ENCODE data around the gene KLHDC3. TPM values are rescaled to one million over a fixed set of nuclear protein-coding genes. Genes with fewer than 3 reads are reported as not detected.

Gene KLHDC3
- total and polyA plus RNA-seq, 9 of the 15 experiments (the other 6 are each of a cell fraction or from before 2014, with no cell fraction given) = 4.5 to 171 (median 107) TPM

DNA sequence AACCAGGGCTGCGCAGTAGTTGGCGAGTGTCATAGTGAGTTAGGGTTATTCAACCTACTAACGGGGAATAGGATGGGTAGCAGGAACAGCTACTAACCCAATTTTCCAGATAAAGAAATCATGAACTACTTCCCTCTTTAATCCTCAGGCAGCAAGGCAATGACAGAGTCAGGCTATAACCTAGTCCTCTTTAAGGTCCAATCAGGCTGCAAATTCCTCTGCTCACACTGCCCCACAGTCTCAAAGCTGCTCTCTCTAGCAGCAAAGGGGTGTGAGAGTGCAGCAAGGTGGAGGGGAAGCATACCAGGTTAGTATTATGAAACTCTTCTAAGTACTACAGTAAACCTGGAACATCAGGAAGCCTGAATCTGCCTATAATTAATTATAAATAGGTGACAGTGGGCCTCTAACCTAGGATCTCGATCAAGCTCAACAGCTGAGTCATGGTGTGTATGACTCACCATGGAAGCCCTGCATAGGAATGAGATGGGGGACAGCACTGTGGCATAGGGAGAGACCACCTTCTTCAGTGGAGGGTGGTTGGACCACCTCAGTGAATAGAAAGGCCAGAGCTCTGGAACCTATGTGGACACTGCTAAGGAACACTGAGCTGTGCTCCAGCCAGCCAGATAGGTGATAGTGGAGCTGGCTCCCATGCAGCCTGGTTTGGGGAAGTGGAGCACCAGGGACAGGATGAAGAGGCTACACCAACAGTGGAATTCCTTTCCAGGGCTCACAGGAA, 43.0 kb upstream of the KLHDC3 start (continued):
- TF ChIP-seq, protein P1, sequence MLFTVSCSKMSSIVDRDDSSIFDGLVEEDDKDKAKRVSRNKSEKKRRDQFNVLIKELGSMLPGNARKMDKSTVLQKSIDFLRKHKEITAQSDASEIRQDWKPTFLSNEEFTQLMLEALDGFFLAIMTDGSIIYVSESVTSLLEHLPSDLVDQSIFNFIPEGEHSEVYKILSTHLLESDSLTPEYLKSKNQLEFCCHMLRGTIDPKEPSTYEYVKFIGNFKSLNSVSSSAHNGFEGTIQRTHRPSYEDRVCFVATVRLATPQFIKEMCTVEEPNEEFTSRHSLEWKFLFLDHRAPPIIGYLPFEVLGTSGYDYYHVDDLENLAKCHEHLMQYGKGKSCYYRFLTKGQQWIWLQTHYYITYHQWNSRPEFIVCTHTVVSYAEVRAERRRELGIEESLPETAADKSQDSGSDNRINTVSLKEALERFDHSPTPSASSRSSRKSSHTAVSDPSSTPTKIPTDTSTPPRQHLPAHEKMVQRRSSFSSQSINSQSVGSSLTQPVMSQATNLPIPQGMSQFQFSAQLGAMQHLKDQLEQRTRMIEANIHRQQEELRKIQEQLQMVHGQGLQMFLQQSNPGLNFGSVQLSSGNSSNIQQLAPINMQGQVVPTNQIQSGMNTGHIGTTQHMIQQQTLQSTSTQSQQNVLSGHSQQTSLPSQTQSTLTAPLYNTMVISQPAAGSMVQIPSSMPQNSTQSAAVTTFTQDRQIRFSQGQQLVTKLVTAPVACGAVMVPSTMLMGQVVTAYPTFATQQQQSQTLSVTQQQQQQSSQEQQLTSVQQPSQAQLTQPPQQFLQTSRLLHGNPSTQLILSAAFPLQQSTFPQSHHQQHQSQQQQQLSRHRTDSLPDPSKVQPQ (CRISPR knock-in tag; IDR thresholded peaks at IDR 0.05; ENCODE audit: borderline replicate concordance) = no peak
- TF ChIP-seq MTA3 (IDR thresholded peaks at IDR 0.05; ENCODE audit: borderline replicate concordance) (peak; percentile 78), GATAD2A (IDR thresholded peaks at IDR 0.05) (peak; percentile 94), SPI1 (IDR thresholded peaks at IDR 0.05; ENCODE audit: borderline replicate concordance, low read depth, low read length) (peak; percentile 95), MTA2 (IDR thresholded peaks at IDR 0.05; ENCODE audit: low read depth) (0 out of 2 replicates have a peak, but pooled peaks have one; percentile 18), C11orf30 (IDR thresholded peaks at IDR 0.05; ENCODE audit: low read depth) (peak; percentile 90), FOXK2 (conservative IDR thresholded peaks at IDR 0.05 in 1 of 2, IDR thresholded peaks at IDR 0.05 in 1 of 2; ENCODE audit: low read depth in 2 of 2) (peak in 1 of 2 experiments; percentile 18; a peak in 1 of 4 replicates), ZBTB7A (IDR thresholded peaks at IDR 0.05; ENCODE audit: borderline replicate concordance, control insufficient read depth, low read depth, low read length) (peak; percentile 81; the same call in 1 of the 2 replicates), SP1 (CRISPR knock-in tag; IDR thresholded peaks at IDR 0.05) (0 out of 2 replicates have a peak, but pooled peaks have one; percentile 36), HDGF (IDR thresholded peaks at IDR 0.05) (0 out of 2 replicates have a peak, but pooled peaks have one; percentile 67), SMARCC2 (IDR thresholded peaks at IDR 0.05; ENCODE audit: low read depth) (peak; percentile 94), FOS (IDR thresholded peaks at IDR 0.05; ENCODE audit: extremely low read depth, insufficient read length) (peak; percentile 77), HDAC8 (tag; IDR thresholded peaks at IDR 0.05) (0 out of 2 replicates have a peak, but pooled peaks have one; percentile 28), EP300 (IDR thresholded peaks at IDR 0.05; ENCODE audit: low read length) (0 out of 2 replicates have a peak, but pooled peaks have one; percentile 3), ZNF76 (CRISPR knock-in tag; IDR thresholded peaks at IDR 0.05; ENCODE audit: borderline replicate concordance) (0 out of 2 replicates have a peak, but pooled peaks have one; percentile 59)
- TF ChIP-seq, protein P2, sequence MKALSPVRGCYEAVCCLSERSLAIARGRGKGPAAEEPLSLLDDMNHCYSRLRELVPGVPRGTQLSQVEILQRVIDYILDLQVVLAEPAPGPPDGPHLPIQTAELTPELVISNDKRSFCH (CRISPR knock-in tag; IDR thresholded peaks at IDR 0.05) = no peak
- TF ChIP-seq, protein P2 (tag; IDR thresholded peaks at IDR 0.05) = 0 out of 2 replicates have a peak, but pooled peaks have one; percentile 34
- TF ChIP-seq, protein P3, sequence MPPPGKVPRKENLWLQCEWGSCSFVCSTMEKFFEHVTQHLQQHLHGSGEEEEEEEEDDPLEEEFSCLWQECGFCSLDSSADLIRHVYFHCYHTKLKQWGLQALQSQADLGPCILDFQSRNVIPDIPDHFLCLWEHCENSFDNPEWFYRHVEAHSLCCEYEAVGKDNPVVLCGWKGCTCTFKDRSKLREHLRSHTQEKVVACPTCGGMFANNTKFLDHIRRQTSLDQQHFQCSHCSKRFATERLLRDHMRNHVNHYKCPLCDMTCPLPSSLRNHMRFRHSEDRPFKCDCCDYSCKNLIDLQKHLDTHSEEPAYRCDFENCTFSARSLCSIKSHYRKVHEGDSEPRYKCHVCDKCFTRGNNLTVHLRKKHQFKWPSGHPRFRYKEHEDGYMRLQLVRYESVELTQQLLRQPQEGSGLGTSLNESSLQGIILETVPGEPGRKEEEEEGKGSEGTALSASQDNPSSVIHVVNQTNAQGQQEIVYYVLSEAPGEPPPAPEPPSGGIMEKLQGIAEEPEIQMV (tag; conservative IDR thresholded peaks at IDR 0.05; ENCODE audit: low read depth) = 0 out of 2 replicates have a peak, but pooled peaks have one; percentile 54
- TF ChIP-seq, protein P4, sequence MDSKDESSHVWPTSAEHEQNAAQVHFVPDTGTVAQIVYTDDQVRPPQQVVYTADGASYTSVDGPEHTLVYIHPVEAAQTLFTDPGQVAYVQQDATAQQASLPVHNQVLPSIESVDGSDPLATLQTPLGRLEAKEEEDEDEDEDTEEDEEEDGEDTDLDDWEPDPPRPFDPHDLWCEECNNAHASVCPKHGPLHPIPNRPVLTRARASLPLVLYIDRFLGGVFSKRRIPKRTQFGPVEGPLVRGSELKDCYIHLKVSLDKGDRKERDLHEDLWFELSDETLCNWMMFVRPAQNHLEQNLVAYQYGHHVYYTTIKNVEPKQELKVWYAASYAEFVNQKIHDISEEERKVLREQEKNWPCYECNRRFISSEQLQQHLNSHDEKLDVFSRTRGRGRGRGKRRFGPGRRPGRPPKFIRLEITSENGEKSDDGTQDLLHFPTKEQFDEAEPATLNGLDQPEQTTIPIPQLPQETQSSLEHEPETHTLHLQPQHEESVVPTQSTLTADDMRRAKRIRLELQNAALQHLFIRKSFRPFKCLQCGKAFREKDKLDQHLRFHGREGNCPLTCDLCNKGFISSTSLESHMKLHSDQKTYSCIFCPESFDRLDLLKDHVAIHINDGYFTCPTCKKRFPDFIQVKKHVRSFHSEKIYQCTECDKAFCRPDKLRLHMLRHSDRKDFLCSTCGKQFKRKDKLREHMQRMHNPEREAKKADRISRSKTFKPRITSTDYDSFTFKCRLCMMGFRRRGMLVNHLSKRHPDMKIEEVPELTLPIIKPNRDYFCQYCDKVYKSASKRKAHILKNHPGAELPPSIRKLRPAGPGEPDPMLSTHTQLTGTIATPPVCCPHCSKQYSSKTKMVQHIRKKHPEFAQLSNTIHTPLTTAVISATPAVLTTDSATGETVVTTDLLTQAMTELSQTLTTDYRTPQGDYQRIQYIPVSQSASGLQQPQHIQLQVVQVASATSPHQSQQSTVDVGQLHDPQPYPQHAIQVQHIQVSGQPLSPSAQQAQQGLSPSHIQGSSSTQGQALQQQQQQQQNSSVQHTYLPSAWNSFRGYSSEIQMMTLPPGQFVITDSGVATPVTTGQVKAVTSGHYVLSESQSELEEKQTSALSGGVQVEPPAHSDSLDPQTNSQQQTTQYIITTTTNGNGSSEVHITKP (IDR thresholded peaks at IDR 0.05; ENCODE audit: partially characterized antibody) = peak; percentile 90
